GM23248 (cell line): ENCODE measurements around the gene C2orf66. TPM values are rescaled to one million over a fixed set of nuclear protein-coding genes. Genes with fewer than 3 reads are reported as not detected.

Source experiments
- DNase-seq: peaks from one replicate; pipeline ENCODE4 v3.0.0-alpha.2; 2015
- H2AFZ ChIP-seq: fragments of 200-600 bp; sonication (generic); 2 replicates; pipeline ENCODE4 v1.6.1; 2016; ENCODE audit warnings: antibody characterized with exemption
- H3F3A ChIP-seq: fragments of 200-600 bp; sonication (generic); 2 replicates; pipeline ENCODE4 v1.6.1; 2016; ENCODE audit warnings: mild to moderate bottlenecking, antibody characterized with exemption, mixed run types; ENCODE audit not compliant: insufficient read depth
- H3K27ac ChIP-seq: fragments of 200-600 bp; sonication (generic); 2 replicates; pipeline ENCODE4 v1.5.1; 2016; ENCODE audit warnings: mild to moderate bottlenecking
- H3K27me3 ChIP-seq: fragments of 200-600 bp; sonication (generic); replicated peaks from 2 replicates; pipeline ENCODE4 v1.6.1; 2016; ENCODE audit warnings: mild to moderate bottlenecking; ENCODE audit not compliant: insufficient read depth
- H3K36me3 ChIP-seq: fragments of 200-600 bp; sonication (generic); 2 replicates; pipeline ENCODE4 v1.6.1; 2016; ENCODE audit warnings: low read depth, mild to moderate bottlenecking
- H3K4me1 ChIP-seq: fragments of 200-600 bp; sonication (generic); 2 replicates; pipeline ENCODE4 v1.6.1; 2016; ENCODE audit warnings: mild to moderate bottlenecking; ENCODE audit not compliant: insufficient read depth
- H3K4me2 ChIP-seq: fragments of 200-600 bp; sonication (generic); one replicate; pipeline ENCODE4 v1.6.1; 2016; ENCODE audit warnings: mild to moderate bottlenecking; ENCODE audit not compliant: unreplicated experiment
- H3K4me3 ChIP-seq: fragments of 200-600 bp; sonication (generic); 2 replicates; pipeline ENCODE4 v1.5.1; 2016; ENCODE audit warnings: mild to moderate bottlenecking
- H3K79me2 ChIP-seq: fragments of 200-600 bp; sonication (generic); 2 replicates; pipeline ENCODE4 v1.6.1; 2016; ENCODE audit warnings: mild to moderate bottlenecking; ENCODE audit not compliant: insufficient read depth
- H3K9ac ChIP-seq: fragments of 200-600 bp; sonication (generic); 2 replicates; pipeline ENCODE4 v1.6.1; 2016; ENCODE audit warnings: mild to moderate bottlenecking
- H3K9me2 ChIP-seq: fragments of 200-600 bp; sonication (generic); 2 replicates; pipeline ENCODE4 v1.6.1; 2016; ENCODE audit warnings: mixed run types, mild to moderate bottlenecking, moderate library complexity; ENCODE audit not compliant: insufficient read depth
- H3K9me3 ChIP-seq: fragments of 200-600 bp; sonication (generic); one replicate; pipeline ENCODE4 v1.6.1; 2017; ENCODE audit warnings: low read depth
- H4K20me1 ChIP-seq: fragments of 200-600 bp; sonication (generic); 2 replicates; pipeline ENCODE4 v1.6.0; 2016; ENCODE audit not compliant: insufficient read depth
- EZH2 ChIP-seq: fragments of 200-600 bp; sonication (generic); IDR thresholded peaks from 2 replicates; pipeline ENCODE4 v1.6.1; 2018; ENCODE audit warnings: antibody characterized with exemption, mild to moderate bottlenecking; ENCODE audit not compliant: insufficient read depth, poor library complexity, severe bottlenecking
- EZH2phosphoT487 ChIP-seq: fragments of 200-600 bp; sonication (generic); IDR thresholded peaks from 2 replicates; pipeline ENCODE4 v1.6.1; 2018; ENCODE audit warnings: antibody characterized with exemption, moderate library complexity, mild to moderate bottlenecking, low read depth; ENCODE audit not compliant: insufficient read depth
- WGBS, 2 experiments: methylation state at CpG; one replicate each; pipeline ENCODE4 v1.1.6; 2015 to 2017; ENCODE audit warnings: low lambda C conversion rate in 2 of 2, low coverage in 1 of 2; ENCODE audit errors: missing lambda C conversion rate in 2 of 2; 5-methylcytosine and 5-hydroxymethylcytosine counted together
- in situ Hi-C: fragments of 300-500 bp; cut with MboI; formaldehyde crosslinking; loops from 2 replicates; pipeline ENCODE4 v1.15.0; 2020
- polyA plus RNA-seq: library from polyadenylated mRNA; unstranded; fragments of >200 nt; fragmentation: Nextera tagmentation; extraction: Ambion mirVana; gene quantifications from 2 replicates; pipeline ENCODE4 v1.2.1, GENCODE V29; 2016
- small RNA-seq: library from RNA; depleted of rRNA; stranded (forward); fragments of <200 nt; gene quantifications from one replicate; pipeline ENCODE3, GENCODE V24; 2014; ENCODE audit warnings: low read depth, low replicate concordance
- total RNA-seq: library from RNA; depleted of rRNA; stranded (reverse); fragments of >200 nt; shearing (Covaris generic); gene quantifications from 2 replicates; pipeline ENCODE4 v1.2.3, GENCODE V29; 2014; rRNA removed

C2orf66 gene
- total and polyA plus RNA-seq, 2 experiments from 2014 or later, result 0.25 TPM; not detected in 1

- H3K9me3 ChIP-seq, result no peaks in the 10 kb centered on the region
Observed at GRCh38 chr2:196759378-196759706, 49.8 kb downstream of the C2orf66 start.

DNA sequence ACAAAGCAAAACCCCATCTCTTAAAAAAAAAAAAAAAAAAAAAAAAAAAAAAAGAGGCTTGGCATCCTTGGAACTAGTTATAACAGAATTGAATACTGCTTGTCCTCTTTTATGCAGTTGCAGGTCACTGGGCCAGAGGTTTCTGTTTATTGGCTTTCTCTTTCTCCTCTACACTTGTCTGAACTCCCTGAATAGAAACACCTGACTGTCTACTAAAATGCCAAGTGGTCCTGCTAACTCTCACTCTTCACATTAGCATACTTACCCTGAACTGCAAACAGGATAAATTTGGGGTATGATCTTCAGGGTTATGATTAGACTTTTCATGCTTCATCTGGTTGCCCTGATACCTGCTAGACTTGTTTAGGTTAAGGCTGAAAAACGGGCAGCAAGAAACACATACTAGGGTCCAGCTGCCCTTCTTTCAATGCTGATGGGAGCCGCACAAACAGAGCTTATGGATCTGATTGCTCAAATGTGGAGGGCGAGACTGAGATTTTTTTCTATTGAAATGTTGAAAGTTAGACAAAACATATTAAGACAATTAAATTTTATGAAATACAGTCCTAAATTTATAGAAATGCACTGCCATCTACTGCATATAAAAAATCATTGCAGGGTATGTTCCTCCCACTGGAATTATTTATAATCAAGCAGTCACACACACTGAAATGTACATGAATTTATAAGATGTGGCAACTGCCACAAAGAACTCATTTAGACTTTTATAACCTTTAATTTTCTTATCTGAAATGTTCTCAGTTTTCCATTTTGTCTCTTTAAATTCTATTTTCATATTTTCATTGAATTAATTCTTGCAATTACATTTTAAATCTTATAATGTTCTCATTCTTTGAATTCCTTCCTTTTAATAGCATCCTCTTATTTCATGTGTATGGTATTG lies 50.4 kb downstream of the C2orf66 start:
- Histone ChIP-seq H3K27me3 (no peaks in the 10 kb centered on the region), H4K20me1 (no peaks in the 10 kb centered on the region), H3K9me2 (no peaks in the 10 kb centered on the region), H3K9me3 (no peaks in the 10 kb centered on the region), H3F3A (peaks cover 18% of the 10 kb centered on the region), H2AFZ (peak overlapping the region; percentile 51), H3K27ac (peak overlapping the region; percentile 37), H3K4me3 (peak overlapping the region; percentile 44), H3K4me2 (peak overlapping the region; percentile 75), H3K36me3 (0 out of 2 replicates have a peak, but pooled peaks cover 7% of the 10 kb centered on the region), H3K79me2 (no peaks in the 10 kb centered on the region), H3K4me1 (peaks cover 14% of the 10 kb centered on the region), H3K9ac (peak overlapping the region; percentile 51)
- 11 to 13% methylated on average over 3 of the region's 3 CpGs for WGBS, 2 experiments
- peak; percentile 70 for DNase-seq
- TF ChIP-seq EZH2phosphoT487, result no peak
- no peak for TF ChIP-seq EZH2
- in situ Hi-C loops, result loop anchor here (10.0 kb wide), 2 partner anchors 464 to 674 kb away; no protein-coding TSS in a partner anchor

More at GRCh38 chr2:196759378-196759706, 49.8 kb downstream of the C2orf66 start:
- Histone ChIP-seq H3K9ac (peak overlapping the region; percentile 51), H3K4me2 (peak overlapping the region; percentile 75), H2AFZ (peak overlapping the region; percentile 51), H3K4me1 (peaks cover 14% of the 10 kb centered on the region), H4K20me1 (no peaks in the 10 kb centered on the region), H3K27ac (peak overlapping the region; percentile 37), H3K36me3 (peaks cover 12% of the 10 kb centered on the region; the same call in 1 of the 2 replicates), H3K9me2 (no peaks in the 10 kb centered on the region), H3K79me2 (no peaks in the 10 kb centered on the region), H3K27me3 (no peaks in the 10 kb centered on the region), H3F3A (peaks cover 18% of the 10 kb centered on the region), H3K4me3 (peak overlapping the region; percentile 44)
- no peak for TF ChIP-seq EZH2
- TF ChIP-seq EZH2phosphoT487, result no peak
- 12 to 19% methylated on average over 5 of the region's 5 CpGs for WGBS, 2 experiments
- in situ Hi-C loops, result loop anchor here (10.0 kb wide), 2 partner anchors 465 to 675 kb away; no protein-coding TSS in a partner anchor
- peak; percentile 71 for DNase-seq

Small RNA genes within 50 kb of the gene (small RNA-seq; reads per million reads assigned to genes)
- gene AC012486.1, result not detected

Other genes starting within 250 kb of the C2orf66 start
- 6.5 and 10.0 TPM in 2 replicates for gene HECW2, start 215.8 kb downstream of the C2orf66 start, total RNA-seq
- gene HECW2, start 215.8 kb downstream of the C2orf66 start, polyA plus RNA-seq, result 2.4 and 2.6 TPM in 2 replicates
- gene CCDC150, start 169.6 kb downstream of the C2orf66 start, total RNA-seq, result 0.65 and 1.1 TPM in 2 replicates
- 2.1 and 2.5 TPM in 2 replicates for gene CCDC150, start 169.6 kb downstream of the C2orf66 start, polyA plus RNA-seq
- gene GTF3C3, start 9.7 kb downstream of the C2orf66 start, total RNA-seq, result 30.4 and 44.6 TPM in 2 replicates
- gene GTF3C3, start 9.7 kb downstream of the C2orf66 start, polyA plus RNA-seq, result 13.1 and 16.0 TPM in 2 replicates
- gene PGAP1, start 117.4 kb upstream of the C2orf66 start, total RNA-seq, result 5.6 and 6.3 TPM in 2 replicates
- 2.4 and 2.5 TPM in 2 replicates for gene PGAP1, start 117.4 kb upstream of the C2orf66 start, polyA plus RNA-seq